ENCODE data around the gene SLX9. TPM values are rescaled to one million over a fixed set of nuclear protein-coding genes. Genes with fewer than 3 reads are reported as not detected.

Gene SLX9
- total and polyA plus RNA-seq, 2 donors (not counting 3 experiments of a cell fraction or from before 2014, with no cell fraction given), result 27.0 to 50.6 TPM

- ChIA-PET POLR2A (no interaction called here), CTCF (no interaction called here)
- no TSS peak for BruUV-seq (replicated peaks)
- Histone ChIP-seq H3K4me1 (ENCODE audit: control insufficient read depth, extremely low read depth, insufficient read depth, low read length) (no peaks in the 10 kb centered on the region), H3K27ac (ENCODE audit: insufficient read depth, low read depth, low read length) (no peak overlapping the region), H3K4me2 (ENCODE audit: insufficient read depth, low read length) (no peak overlapping the region), H3K4me3 (replicated peaks in 1 of 3; ENCODE audit: insufficient read depth in 1 of 3, low read depth in 1 of 3, low read length in 3 of 3) (no peak overlapping the region), H3K27me3 (ENCODE audit: control insufficient read depth in 2 of 2, insufficient read depth in 2 of 2, low read length in 2 of 2) (no peaks in the 10 kb centered on the region), H2AFZ (ENCODE audit: low read depth, low read length) (no peak overlapping the region), H3K9me3 (replicated peaks; ENCODE audit: control insufficient read depth, insufficient read depth, low read length) (no peaks in the 10 kb centered on the region), H3K79me2 (ENCODE audit: control insufficient read depth, insufficient read depth, low read length) (no peaks in the 10 kb centered on the region), H3K9me1 (replicated peaks; ENCODE audit: control insufficient read depth, extremely low read depth, insufficient read depth, low read length) (no peaks in the 10 kb centered on the region), H4K20me1 (replicated peaks; ENCODE audit: control insufficient read depth, extremely low read depth, insufficient read depth, low read length) (no peaks in the 10 kb centered on the region), H3K36me3 (ENCODE audit: control insufficient read depth in 2 of 2, extremely low read depth in 1 of 2, insufficient read depth in 2 of 2, low read length in 2 of 2) (no peaks in the 10 kb centered on the region), H3K9ac (replicated peaks; ENCODE audit: extremely low read depth, insufficient read depth, low read length) (no peak overlapping the region)
- TF ChIP-seq EZH2 (IDR thresholded peaks at IDR 0.05; ENCODE audit: borderline replicate concordance, low read depth, low read length, severe bottlenecking) (no peak), FOS (IDR thresholded peaks at IDR 0.05; ENCODE audit: borderline replicate concordance, insufficient read depth, low read length) (no peak), MYC (IDR thresholded peaks at IDR 0.05; ENCODE audit: low read depth, low read length) (no peak), POLR2A (IDR thresholded peaks at IDR 0.05; ENCODE audit: low read depth, low read length) (no peak), POLR2AphosphoS5 (IDR thresholded peaks at IDR 0.05; ENCODE audit: insufficient read depth, low read depth, low read length) (no peak), JUN (IDR thresholded peaks at IDR 0.05; ENCODE audit: borderline replicate concordance, insufficient read depth, insufficient read length, low read depth) (no peak), GATA2 (IDR thresholded peaks at IDR 0.05; ENCODE audit: insufficient read depth, insufficient read length, low read depth, low read length) (no peak)
- TF ChIP-seq, protein P1, sequence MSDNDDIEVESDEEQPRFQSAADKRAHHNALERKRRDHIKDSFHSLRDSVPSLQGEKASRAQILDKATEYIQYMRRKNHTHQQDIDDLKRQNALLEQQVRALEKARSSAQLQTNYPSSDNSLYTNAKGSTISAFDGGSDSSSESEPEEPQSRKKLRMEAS (IDR thresholded peaks at IDR 0.05; ENCODE audit: insufficient read depth, insufficient read length), result no peak
- TF ChIP-seq, protein P2, sequence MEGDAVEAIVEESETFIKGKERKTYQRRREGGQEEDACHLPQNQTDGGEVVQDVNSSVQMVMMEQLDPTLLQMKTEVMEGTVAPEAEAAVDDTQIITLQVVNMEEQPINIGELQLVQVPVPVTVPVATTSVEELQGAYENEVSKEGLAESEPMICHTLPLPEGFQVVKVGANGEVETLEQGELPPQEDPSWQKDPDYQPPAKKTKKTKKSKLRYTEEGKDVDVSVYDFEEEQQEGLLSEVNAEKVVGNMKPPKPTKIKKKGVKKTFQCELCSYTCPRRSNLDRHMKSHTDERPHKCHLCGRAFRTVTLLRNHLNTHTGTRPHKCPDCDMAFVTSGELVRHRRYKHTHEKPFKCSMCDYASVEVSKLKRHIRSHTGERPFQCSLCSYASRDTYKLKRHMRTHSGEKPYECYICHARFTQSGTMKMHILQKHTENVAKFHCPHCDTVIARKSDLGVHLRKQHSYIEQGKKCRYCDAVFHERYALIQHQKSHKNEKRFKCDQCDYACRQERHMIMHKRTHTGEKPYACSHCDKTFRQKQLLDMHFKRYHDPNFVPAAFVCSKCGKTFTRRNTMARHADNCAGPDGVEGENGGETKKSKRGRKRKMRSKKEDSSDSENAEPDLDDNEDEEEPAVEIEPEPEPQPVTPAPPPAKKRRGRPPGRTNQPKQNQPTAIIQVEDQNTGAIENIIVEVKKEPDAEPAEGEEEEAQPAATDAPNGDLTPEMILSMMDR (IDR thresholded peaks at IDR 0.05; ENCODE audit: extremely low read depth in 1 of 2, insufficient read depth in 1 of 2, low read depth in 1 of 2, low read length in 2 of 2), result no peak
- FAIRE-seq, result no peak
- intact Hi-C loops (cut with micrococcal nuclease), result no loop called here
- DNase-seq (ENCODE audit: low read depth, low spot score), result no peak
- dilution Hi-C loops (cut with MboI; ENCODE audit: extremely low pct_ligation_motif_present, low sequenced_read_pairs), result no loop called here
Observed at GRCh38 chr21:44988607-44989536, 49.0 kb downstream of the SLX9 start.

Measured in endothelial cell of umbilical vein (primary cell).